Left hindlimb (tissue), 1 donor: ENCODE results near the gene RDH11.
"Not testable (repeated sequence)": the region's sequence is repeated elsewhere in the genome, so short reads cannot be mapped to it uniquely, and the experiment has no call there.

ENCODE experiments used
- DNase-seq: peaks from one replicate; pipeline ENCODE4 v3.0.0-alpha.2; 2018

Gene RDH11

DNA sequence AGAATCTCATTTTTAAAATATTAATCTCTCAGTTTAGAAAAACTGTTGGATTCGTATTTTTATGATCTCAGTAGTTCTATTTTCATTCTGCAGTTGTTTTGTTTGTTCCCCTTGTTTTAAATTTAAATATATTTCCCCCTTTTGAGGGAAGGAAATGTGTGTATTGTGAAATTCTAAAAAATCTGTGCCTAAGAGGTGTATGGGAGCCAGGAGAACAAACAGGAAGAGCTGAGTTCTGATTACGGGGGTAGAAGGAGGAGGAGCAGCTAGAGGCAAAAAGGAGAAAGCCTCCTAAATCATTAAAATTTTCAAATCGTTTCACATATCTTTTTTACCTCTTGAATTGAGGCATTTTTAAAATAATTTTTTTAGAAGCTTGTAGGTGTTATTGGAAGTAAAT is 8.4 kb upstream of the RDH11 start:
- no peak for DNase-seq

GRCh38 chr14:67701492-67701891 is 5.9 kb upstream of the RDH11 start, which contains the start of gene RDH12:
RDH12 (plus strand) TSS chr14:67701886; CDS start chr14:67722643, 20,757 bp downstream.
- not testable (repeated sequence) for DNase-seq

DNA sequence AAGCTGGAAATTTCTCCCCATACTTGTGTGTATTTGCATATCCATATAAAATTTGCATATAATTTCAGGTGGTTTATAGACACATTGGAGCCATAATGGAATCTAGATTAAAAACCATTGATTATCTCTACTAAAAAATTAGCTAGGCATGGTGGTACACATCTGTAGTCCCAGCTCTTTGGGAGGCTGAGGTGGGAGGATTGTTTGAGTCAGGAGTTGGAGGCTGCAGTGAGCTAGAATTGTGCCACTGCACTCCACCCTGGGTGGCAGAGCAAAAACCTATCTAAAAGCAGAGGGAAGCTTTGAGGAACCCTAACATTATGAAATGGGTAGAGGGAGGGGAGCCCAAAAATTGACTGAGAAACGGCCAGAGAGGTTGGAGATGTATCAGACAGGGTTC is 2.6 kb upstream of the RDH11 start:
- DNase-seq, result no peak

- DNase-seq, result no peak
Measured at GRCh38 chr14:67697006-67697405, 1.4 kb upstream of the RDH11 start.

DNA sequence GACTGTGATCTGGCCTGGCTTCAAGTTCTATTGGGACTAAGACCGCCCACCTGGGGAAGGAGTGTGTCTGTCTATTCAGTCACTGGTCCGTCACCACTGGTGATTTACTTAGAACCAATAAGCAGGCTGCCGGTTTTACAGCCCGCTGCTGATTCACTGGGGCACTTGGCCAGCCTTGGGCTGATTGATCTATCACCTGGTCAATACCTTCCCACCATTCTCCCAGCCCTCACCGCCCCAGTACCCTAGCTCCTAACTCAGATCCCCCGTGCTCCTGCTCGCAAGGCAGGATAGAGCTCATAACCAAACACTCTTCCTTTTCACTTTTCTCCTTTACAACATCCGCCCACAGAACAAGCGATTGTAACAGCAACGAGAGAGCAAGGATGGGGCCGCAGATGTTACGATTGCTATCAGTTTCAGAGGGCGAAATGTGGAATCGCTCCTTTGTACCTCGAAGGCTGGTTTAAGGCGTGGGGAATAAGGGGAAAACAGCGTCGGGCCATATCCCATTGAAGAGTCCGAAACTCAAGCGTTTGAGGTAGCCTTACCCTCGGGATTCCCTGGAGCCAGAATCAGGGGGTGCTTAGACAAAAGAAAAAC is 672 bp downstream of the RDH11 start:
- DNase-seq, result peak; percentile 78

- no peak for DNase-seq
Measured at GRCh38 chr14:67690011-67690410, 5.6 kb downstream of the RDH11 start.

GRCh38 chr14:67683842-67684241 is 11.7 kb downstream of the RDH11 start:
- DNase-seq, result no peak

DNA sequence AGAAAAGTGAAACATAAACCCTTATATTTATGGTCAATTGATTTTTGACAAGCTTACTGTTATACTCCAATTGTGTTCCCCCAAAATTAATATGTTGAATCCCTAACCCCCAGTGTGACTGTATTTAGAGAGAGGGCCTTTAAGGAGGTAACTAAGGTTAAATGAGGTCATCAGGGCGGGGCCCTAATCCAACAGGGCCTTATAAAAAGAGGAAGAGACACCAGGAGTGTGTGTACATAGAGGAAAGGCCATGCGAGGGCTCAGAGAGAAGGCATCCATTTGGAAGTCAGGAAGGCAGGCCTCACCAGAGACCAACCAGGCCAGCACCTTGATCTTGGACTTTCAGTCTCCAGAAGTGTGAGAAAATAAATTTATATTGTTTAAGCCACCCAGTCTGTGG is 14.6 kb downstream of the RDH11 start:
- no peak for DNase-seq

GRCh38 chr14:67680121-67680602 is 15.4 kb downstream of the RDH11 start:
- no peak for DNase-seq

- DNase-seq, result no peak
Measured at GRCh38 chr14:67679006-67679405, 16.6 kb downstream of the RDH11 start.

GRCh38 chr14:67675219-67675582 is 20.4 kb downstream of the RDH11 start:
- no peak for DNase-seq

- DNase-seq, result peak; percentile 93
Measured at GRCh38 chr14:67674480-67675218, 20.9 kb downstream of the RDH11 start, which contains the start of gene VTI1B. VTI1B (minus strand) TSS chr14:67674632; CDS start chr14:67674489, 143 bp downstream.

DNA sequence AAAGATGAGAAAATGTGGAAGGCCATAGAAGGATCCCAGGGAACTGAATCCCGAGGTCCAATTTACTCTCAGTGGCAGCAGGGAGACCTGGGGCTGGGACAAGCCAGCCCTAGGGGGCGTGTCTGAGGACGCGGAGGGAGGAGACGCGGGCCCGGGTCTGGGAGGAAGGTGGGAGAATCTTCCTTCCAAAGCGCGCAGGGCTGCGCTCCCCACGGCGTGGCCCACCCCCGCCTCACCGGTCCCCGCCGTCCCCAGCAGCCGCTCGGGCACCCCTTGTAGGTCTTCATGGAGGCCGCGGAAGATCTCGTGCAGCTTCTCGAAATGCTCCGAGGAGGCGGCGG is 21.5 kb downstream of the RDH11 start:
- peak; percentile 69 for DNase-seq

DNA sequence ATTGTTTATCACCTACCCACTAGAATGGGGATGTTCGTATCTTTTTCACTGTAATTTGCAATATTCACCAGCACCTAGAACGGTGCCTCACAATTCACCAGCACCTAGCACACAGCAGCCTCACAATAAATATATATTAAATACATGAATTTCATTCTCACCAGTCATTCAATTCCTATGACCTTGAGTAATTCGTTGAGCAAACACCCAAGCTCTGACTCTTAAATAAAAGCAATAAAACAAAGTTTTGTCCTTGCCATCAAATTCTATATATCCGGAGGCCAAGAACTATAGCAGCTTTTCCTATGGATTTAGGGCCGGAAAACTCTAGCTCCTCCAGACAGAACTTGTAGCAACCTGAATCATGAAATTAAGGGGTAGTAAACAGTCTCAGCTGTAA is 22.1 kb downstream of the RDH11 start:
- no peak for DNase-seq

DNA sequence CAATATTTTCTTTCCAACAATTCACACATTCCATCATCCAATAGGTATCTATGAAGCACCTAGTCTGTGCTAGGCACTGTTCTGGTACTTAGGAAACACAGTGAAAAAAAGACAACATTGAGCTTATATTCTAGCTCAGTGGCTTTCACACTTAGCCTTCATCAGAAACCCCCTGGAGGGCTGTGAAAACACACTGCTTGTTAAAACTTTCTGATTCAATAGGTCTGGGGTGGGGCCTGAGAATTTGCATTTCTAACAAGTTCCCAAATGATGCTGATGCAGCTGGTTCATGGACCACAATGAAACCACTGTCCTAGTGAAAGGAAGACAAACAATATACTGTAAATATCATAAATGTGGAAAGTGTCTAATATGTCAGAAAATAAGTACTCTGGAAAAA is 27.0 kb downstream of the RDH11 start:
- DNase-seq, result no peak

GRCh38 chr14:67666750-67667449 is 28.7 kb downstream of the RDH11 start:
- DNase-seq, result no peak

GRCh38 chr14:67665868-67666267 is 29.7 kb downstream of the RDH11 start:
- no peak for DNase-seq

DNA sequence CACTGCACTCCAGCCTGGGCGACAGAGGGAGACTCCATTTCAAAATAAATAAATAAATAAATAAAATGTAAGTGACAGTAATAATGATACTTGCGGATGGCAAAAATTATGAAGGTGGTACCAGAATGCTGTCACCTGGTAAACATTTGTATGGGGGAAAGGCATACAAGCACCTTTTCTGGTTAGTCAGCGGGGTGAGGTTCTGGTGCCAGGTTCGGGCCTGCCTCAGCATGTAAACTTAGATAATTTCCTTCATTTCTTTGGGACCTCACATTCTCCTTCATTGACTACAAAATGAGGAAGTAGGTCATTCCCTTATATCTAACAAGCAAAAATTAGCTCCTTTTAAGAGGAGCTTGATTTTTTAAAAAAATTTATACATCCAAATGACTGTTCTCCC is 31.9 kb downstream of the RDH11 start:
- no peak for DNase-seq

- no peak for DNase-seq
Measured at GRCh38 chr14:67653651-67654280, 41.8 kb downstream of the RDH11 start.

DNA sequence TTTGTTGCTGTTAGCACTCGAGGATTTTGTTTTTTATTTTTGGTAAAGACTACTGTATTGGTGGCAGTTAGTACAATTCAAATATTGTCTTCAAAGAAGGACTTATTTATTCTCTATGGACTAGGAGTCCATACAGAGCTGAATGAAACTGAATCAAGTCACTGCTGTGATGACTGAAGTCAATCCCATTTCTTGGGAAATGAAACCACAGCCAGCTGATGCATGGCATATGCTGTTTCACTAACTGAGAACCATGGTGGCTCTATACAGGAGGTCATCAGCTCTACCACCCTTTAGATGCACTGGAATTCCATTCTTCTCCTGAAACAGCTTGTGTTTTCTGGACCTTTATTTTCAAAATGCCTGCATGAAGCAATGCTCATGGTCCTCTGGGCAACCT is 43.4 kb downstream of the RDH11 start:
- no peak for DNase-seq

GRCh38 chr14:67650694-67651093 is 44.9 kb downstream of the RDH11 start:
- no peak for DNase-seq

DNA sequence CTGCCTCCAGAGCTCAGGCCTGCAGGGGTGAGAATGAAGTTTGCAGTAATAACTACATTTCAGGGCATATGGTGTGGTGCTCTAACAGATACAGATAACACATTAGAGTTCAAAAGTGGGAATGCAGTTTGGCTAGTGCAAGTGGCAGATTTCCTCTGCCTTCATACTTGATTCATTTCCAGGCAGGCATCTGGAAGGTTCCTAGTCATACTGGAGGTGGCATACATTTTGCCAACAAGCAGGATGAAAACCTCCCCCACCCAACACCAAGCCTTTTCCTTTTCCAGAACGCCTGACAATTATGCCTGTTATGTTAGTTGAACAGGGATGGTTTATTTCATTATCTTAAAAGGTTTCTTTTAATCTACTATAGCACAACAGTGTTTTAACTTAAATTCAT is 45.4 kb downstream of the RDH11 start:
- DNase-seq, result no peak

DNA sequence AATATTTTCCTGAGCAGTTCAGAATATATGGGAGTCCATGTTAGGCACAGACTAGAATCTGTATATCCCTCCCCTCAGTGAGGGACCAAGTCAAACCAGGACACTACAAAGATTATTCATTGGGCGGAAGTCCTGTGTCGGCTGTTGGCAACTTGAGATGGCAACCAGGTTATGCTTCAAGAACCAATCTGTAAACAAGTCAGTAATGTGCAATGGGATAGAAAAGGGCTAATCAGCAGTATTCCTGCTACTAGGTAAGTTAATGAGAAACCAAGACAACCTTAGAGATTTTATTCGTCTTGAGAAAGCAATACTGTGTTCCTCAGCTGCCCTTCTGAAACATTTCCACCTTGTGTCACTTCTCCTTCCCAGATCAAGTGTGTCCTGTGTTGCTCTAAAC is 49.4 kb downstream of the RDH11 start:
- no peak for DNase-seq

- DNase-seq, result no peak
Measured at GRCh38 chr14:67645414-67645813, 50.1 kb downstream of the RDH11 start.
